Measurements from ENCODE around the gene TSPAN11.
"Not testable (repeated sequence)": the region's sequence is repeated elsewhere in the genome, so short reads cannot be mapped to it uniquely, and the experiment has no call there.

The TSPAN11 gene

GRCh38 chr12:31002999-31003398, 76.5 kb downstream of the TSPAN11 start:
- DNase-seq (ENCODE audit: low spot score), result no peak

GRCh38 chr12:31003861-31004640, 77.5 kb downstream of the TSPAN11 start:
- no peak for DNase-seq (ENCODE audit: low spot score)

GRCh38 chr12:31004666-31005065, 78.1 kb downstream of the TSPAN11 start:
- DNase-seq (ENCODE audit: low spot score), result no peak

GRCh38 chr12:31005256-31005943, 78.9 kb downstream of the TSPAN11 start:
- no peak for DNase-seq (ENCODE audit: low spot score)

GRCh38 chr12:31005944-31006361, 79.4 kb downstream of the TSPAN11 start:
- no peak for DNase-seq (ENCODE audit: low spot score)

- no peak for DNase-seq (ENCODE audit: low spot score)
Measured at GRCh38 chr12:31006416-31007152, 80.0 kb downstream of the TSPAN11 start.

GRCh38 chr12:31007153-31007495, 80.6 kb downstream of the TSPAN11 start:
- DNase-seq (ENCODE audit: low spot score), result no peak

- DNase-seq (ENCODE audit: low spot score), result no peak
Measured at GRCh38 chr12:31007636-31008175, 81.2 kb downstream of the TSPAN11 start.

- no peak for DNase-seq (ENCODE audit: low spot score)
Measured at GRCh38 chr12:31008241-31008761, 81.8 kb downstream of the TSPAN11 start.

- no peak for DNase-seq (ENCODE audit: low spot score)
Measured at GRCh38 chr12:31008961-31009840, 82.7 kb downstream of the TSPAN11 start.

- DNase-seq (ENCODE audit: low spot score), result no peak
Measured at GRCh38 chr12:31009976-31010375, 83.4 kb downstream of the TSPAN11 start.

GRCh38 chr12:31011336-31011735, 84.8 kb downstream of the TSPAN11 start:
- DNase-seq (ENCODE audit: low spot score), result no peak

- no peak for DNase-seq (ENCODE audit: low spot score)
Measured at GRCh38 chr12:31011746-31012566, 85.4 kb downstream of the TSPAN11 start.

GRCh38 chr12:31012567-31012891, 86.0 kb downstream of the TSPAN11 start:
- DNase-seq (ENCODE audit: low spot score), result not testable (repeated sequence)

GRCh38 chr12:31015215-31015614, 88.7 kb downstream of the TSPAN11 start:
- no peak for DNase-seq (ENCODE audit: low spot score)

- no peak for DNase-seq (ENCODE audit: low spot score)
Measured at GRCh38 chr12:31016057-31016456, 89.5 kb downstream of the TSPAN11 start.

GRCh38 chr12:31017535-31017934, 91.0 kb downstream of the TSPAN11 start:
- no peak for DNase-seq (ENCODE audit: low spot score)

GRCh38 chr12:31018106-31018789, 91.7 kb downstream of the TSPAN11 start:
- no peak for DNase-seq (ENCODE audit: low spot score)

- DNase-seq (ENCODE audit: low spot score), result no peak
Measured at GRCh38 chr12:31018790-31019505, 92.4 kb downstream of the TSPAN11 start.

All from hematopoietic multipotent progenitor cell treated with erythropoietin and hydrocortisone succinate and interleukin-3 and kit ligand, for 15 days (in vitro differentiated cells).